Hindlimb muscle (tissue), 1 donor: ENCODE data around the gene PSMG3. TPM values are rescaled to one million over a fixed set of nuclear protein-coding genes. Genes with fewer than 3 reads are reported as not detected.

Experiments used
- DNase-seq: peaks from one replicate; pipeline ENCODE4 v3.0.0-alpha.2; 2013
- polyA plus RNA-seq: library from polyadenylated mRNA; unstranded; fragments of 120-200 nt; gene quantifications from one replicate; pipeline ENCODE4 v1.2.1, GENCODE V29; 2013; ENCODE audit not compliant: insufficient read length

Gene PSMG3, protein sequence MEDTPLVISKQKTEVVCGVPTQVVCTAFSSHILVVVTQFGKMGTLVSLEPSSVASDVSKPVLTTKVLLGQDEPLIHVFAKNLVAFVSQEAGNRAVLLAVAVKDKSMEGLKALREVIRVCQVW
- 18.7 TPM for polyA plus RNA-seq

DNA sequence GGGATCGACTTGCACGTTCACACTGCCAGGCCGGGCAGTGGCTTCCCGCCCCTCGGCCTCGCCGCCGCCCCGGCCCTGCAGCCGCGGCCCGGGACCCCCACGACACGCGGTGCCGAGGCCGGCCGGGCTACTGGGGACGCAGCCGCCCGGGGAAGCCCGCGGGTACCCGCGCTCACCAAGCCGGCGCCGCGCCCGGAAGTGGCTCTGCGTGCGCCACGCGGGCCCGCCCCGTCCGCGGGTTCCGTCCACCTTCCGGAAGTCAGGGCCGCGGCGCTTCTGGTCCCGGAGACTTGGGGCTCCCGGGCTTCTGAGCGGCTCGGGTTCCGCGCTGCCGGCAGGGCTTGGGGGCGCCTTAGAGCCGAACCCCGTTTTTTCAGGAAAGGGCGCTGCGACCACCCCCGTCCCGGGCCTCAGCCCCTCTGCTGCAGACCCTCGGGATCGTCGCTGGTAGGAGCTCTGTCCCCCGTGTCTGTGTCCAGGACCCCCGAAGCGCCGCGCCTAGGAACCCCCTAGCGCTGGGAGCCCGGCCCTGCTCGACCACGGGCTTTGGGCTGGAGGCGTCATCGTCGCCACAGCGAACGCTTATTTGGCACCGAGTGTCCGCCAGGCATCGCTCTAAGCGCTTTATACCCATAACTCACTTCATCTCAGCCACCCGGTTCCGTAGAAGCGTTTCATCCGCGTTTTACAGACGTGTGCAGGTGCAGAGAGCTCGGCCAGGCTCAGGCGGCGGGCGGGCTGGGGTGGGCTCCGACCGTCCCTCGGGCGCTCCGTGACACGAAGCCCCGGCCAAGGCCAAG, at the start of gene PSMG3:
Gene PSMG3 (minus strand): TSS at position 200 of the 800 bp plus-strand sequence. CDS start 693 bp downstream, outside the sequence.
- peak; percentile 93 for DNase-seq

DNA sequence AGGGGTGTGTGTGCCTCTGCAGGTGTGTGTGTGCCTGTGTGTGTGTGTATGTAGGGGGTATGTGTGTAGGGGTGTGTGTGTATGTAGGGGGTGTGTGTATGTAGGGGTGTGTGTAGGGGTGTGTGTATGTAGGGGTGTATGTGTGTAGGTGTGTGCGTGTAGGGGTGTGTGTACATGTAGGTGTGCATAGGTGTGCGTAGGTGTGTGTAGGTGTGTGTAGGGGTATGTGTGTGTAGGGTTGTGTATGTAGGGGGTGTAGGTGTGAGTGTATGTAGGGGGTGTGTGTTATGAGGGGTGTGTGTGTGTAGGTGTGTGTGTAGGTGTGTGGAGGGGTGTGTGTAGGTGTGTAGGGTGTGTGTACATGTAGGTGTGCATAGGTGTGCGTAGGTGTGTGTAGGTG, 48.6 kb upstream of the PSMG3 start:
- DNase-seq: no peak

- no peak for DNase-seq
These were observed 48.1 kb upstream of the PSMG3 start for GRCh38 chr7:1617957-1618356.

- DNase-seq: no peak
These were observed 46.9 kb upstream of the PSMG3 start for GRCh38 chr7:1616741-1617140.

DNA sequence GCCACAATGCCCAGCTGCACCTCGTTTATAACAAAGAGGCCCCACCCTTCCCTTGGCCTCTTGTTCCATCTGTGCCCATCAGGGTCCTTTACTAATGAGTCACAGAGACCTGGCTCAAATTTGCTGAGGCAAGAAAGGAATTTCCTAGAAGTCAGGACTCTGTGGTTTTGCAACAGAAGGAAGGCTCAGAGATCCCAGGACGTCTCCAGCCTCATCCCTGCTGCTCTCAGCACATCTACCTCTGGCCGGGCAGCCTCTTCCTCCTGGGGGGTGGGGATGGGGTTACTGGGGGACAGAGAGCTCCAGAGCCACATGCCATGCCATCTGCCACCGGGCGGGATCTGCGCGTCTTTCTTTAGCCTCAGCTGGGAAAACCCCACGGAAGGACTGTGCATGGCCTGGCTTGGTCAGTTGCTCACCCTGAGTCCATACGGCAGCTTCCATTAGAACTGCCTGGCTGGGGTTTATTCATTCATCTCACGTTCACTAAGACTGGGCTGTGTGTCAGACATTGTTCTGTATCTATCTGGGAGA, 41.9 kb upstream of the PSMG3 start:
- no peak for DNase-seq

DNA sequence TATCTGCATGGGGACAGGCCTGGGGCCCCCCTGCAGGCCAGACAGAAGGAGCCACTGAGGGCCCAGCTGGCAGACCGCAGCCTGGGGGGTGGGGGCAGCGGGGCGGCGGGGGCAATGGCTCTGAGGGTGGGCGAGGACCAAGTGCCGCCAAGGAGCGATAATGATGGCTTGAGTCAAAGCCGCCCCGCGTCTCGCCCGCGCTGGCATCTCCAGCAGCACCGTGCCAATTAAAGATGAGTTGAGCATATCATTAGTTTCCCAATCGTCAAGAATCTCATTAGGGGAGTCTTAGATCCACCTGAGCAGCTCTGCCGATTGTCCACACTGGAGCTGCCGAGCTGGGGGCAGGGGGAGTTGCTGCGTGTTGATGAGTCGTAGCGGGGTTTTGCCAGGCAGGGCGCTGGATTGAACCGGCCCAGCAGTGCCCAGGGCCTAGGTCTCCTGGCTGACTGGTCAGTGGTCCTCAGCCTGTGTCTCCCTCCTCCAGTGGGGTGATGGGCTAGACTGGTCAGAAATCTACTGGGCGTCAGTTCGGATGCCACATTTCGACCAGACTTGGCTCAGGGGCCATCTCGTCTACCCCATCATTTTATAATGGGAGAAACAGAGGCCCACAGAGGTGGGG, 41.0 kb upstream of the PSMG3 start:
- DNase-seq: no peak

DNA sequence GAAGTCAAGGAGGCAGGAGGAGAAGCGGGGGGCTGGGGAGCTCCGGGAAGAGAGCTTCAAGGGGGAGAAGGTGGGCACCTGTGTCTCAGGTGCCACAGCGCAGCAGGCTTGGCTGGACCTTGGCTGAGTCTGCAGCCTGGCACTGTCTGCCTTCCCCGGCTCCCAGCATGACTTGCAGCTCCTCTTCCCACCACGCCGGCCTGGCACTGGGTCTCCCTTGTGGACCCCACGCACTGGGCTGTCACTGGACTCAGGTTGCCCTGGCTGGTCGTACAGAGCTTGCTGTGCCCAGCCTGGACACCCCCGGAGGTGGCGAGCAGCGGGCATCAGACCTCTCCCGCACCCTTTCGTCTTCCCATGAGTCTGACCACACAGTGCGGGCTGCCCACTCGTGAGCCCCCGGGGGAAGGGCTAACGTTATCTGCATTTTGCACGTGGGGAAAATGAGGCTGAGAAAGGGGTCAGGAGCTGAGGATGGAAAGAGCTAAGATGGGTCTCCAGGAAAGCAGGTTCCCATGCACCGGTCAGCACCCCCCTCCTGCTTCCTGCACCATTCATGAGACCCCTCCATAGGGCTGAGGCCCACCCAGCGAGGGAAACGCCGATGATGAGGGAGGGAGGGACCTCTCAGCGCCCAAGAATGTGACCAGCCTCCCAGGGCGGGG, 40.3 kb upstream of the PSMG3 start:
- DNase-seq: no peak

GRCh38 chr7:1609023-1609422, 39.2 kb upstream of the PSMG3 start:
- no peak for DNase-seq

GRCh38 chr7:1608318-1608717, 38.5 kb upstream of the PSMG3 start:
- DNase-seq: no peak

GRCh38 chr7:1607696-1608095, 37.9 kb upstream of the PSMG3 start:
- DNase-seq: no peak

GRCh38 chr7:1607001-1607400, 37.2 kb upstream of the PSMG3 start:
- DNase-seq: no peak

DNA sequence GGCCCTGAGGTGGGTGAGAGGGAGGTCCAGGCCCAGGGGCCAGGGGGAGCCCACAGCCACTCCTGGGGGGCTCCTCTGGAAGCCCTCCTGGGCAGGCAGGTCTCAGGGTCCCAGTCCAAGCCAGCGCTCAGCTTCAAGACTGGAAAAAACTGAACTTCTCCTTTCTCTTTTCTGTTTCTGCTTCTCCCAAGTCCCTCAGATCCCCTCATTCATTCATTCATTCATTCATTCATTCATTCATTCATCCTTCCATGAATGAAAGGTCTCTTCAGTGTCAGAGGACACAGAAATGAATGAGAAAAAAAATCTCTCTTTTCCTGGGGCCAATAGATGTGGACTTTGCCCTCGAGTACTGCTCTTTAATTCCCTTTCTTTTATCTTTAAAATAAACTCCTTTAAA, 34.6 kb upstream of the PSMG3 start:
- no peak for DNase-seq

GRCh38 chr7:1603346-1604225, 33.8 kb upstream of the PSMG3 start:
- no peak for DNase-seq

DNA sequence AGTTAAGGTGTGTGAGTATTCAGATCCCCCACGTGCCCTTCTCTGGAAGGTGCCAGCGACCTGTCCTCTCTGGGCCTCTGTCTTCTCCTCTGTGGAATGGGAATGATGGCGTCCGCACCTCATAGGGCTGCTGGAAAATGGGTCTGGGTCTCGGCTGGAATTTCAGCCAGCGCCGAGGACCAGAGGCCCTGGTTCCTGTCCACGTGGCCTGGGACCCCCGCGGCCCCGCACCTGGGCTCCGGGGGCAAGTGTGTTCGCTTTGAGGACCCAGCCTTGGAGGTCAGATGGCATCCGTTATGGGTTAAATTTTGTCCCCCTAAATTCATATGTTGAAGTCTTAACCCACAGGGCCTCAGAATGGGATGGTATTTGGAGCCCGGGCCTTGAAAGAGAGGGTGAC, 32.6 kb upstream of the PSMG3 start:
- no peak for DNase-seq

DNA sequence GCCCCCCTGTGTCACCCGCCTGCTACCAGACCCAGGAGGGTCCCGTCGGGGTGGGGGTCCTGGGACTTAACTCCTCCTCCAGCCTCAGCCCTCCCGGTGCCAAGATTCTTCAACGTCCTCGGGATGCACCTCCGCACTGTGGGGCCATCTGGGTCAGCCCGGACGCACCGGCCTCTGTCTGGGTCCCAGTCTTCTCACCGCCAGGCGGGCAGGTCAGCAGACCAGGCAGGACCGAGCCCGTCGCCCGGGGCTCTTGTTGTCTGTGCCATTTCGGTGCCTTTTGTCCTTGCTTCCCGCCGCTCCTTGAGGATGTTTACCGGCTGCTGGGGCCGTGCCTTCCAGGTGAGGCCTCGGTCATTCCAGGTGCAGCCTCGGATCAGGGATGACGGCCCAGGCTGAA, 32.1 kb upstream of the PSMG3 start:
- no peak for DNase-seq

GRCh38 chr7:1599640-1600395, 30.0 kb upstream of the PSMG3 start:
- no peak for DNase-seq

DNA sequence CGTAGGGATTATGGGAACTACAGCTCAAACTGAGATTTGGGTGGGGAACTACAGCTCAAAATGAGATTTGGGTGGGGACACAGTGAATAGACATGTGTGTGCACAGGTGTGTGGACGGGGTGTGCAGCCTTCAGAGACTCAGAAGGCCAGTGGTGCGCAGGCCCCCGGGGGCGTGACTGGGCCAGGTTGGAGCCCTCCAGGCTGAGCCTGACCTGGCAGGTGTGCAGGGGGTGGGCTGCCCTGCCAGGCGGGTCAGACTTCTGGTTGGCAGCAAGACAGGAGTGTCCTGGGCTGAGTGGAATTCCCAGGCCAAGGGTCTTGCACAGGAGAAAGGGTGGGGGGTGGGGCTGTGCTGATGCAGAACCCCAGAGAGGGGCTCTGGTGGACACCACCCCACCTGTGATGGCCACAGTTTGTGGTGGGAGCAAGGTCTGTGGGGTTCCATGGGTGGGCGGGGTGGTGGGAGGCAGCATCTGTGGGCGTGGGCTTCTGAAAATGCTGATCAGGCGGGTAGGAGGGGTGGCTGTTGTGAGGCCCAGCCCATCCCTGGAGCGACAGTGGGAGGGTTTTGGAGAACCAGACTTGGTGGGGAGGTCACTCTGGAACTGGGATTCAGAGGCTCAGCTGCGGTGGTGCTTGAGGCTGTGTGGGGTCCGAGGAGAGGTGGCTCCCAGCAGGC, 29.3 kb upstream of the PSMG3 start:
- no peak for DNase-seq

- no peak for DNase-seq
These were observed 28.5 kb upstream of the PSMG3 start for GRCh38 chr7:1598286-1598685.

GRCh38 chr7:1597791-1598190, 28.0 kb upstream of the PSMG3 start:
- no peak for DNase-seq

GRCh38 chr7:1597066-1597760, 27.4 kb upstream of the PSMG3 start:
- no peak for DNase-seq
